GM12878 (cell line): Measurements from ENCODE around the gene COA1.

ENCODE experiments used
- BHLHE40 ChIP-seq, 2 experiments: fragments of 450-650 bp in 1 of 2; IDR thresholded peaks; 2 replicates each; pipeline ENCODE4 v1.6.1; 2011 to 2017; ENCODE audit warnings: low read depth in 2 of 2, borderline replicate concordance in 1 of 2, improper control_type of control experiment in 1 of 2, low read length in 1 of 2, mild to moderate bottlenecking in 1 of 2
- CBX5 ChIP-seq: sonication (generic); IDR thresholded peaks from 2 replicates; pipeline ENCODE4 v1.6.1; 2016; ENCODE audit warnings: low read depth, moderate library complexity, mild to moderate bottlenecking, inconsistent platforms
- ELK1 ChIP-seq: IDR thresholded peaks from 2 replicates; pipeline ENCODE4 v1.6.1; 2012; ENCODE audit warnings: low read depth, low read length, improper control_type of control experiment
- EP300 ChIP-seq, 2 experiments: fragments of 150-350 bp in 1 of 2; IDR thresholded peaks; 2 replicates each; pipeline ENCODE4 v1.6.1; 2011 to 2012; ENCODE audit warnings: low read depth in 2 of 2, low read length in 2 of 2, borderline replicate concordance in 1 of 2, improper control_type of control experiment in 1 of 2, inconsistent platforms in 1 of 2; ENCODE audit not compliant: control insufficient read depth in 1 of 2
- EZH2 ChIP-seq: IDR thresholded peaks from 2 replicates; pipeline ENCODE4 v1.6.1; 2012; ENCODE audit warnings: low read depth, mild to moderate bottlenecking, control low read depth, inconsistent platforms, low read length, borderline replicate concordance; ENCODE audit not compliant: control insufficient read depth
- KDM1A ChIP-seq: fragments of 200-600 bp; sonication (generic); IDR thresholded peaks from 2 replicates; pipeline ENCODE4 v1.6.1; 2016; ENCODE audit warnings: borderline replicate concordance
- MEF2A ChIP-seq: IDR thresholded peaks from 2 replicates; pipeline ENCODE4 v1.6.1; 2011; ENCODE audit warnings: low read depth, mild to moderate bottlenecking, low read length, moderate library complexity; ENCODE audit not compliant: insufficient read depth
- POLR2A ChIP-seq: IDR thresholded peaks from 2 replicates; pipeline ENCODE4 v1.6.1; 2011; ENCODE audit warnings: low read depth, mild to moderate bottlenecking, low read length
- TAF1 ChIP-seq: IDR thresholded peaks from 2 replicates; pipeline ENCODE4 v1.6.1; 2011; ENCODE audit warnings: mild to moderate bottlenecking, low read depth, low read length, borderline replicate concordance
- ZNF207 ChIP-seq: fragments of 450-650 bp; IDR thresholded peaks from 2 replicates; pipeline ENCODE4 v1.6.1; 2014; ENCODE audit warnings: antibody characterized with exemption, mild to moderate bottlenecking, borderline replicate concordance
- TF ChIP-seq, protein P1 (sequence below), 3 experiments: IDR thresholded peaks in 2 of 3; conservative IDR thresholded peaks in 1 of 3; 2 replicates each; pipeline ENCODE4 v1.5.1; 2011; ENCODE audit warnings: low read depth in 3 of 3, low read length in 3 of 3, mild to moderate bottlenecking in 3 of 3, control low read depth in 2 of 3, moderate library complexity in 2 of 3, inconsistent platforms in 1 of 3, mixed read lengths in 1 of 3; ENCODE audit not compliant: control insufficient read depth in 2 of 3, insufficient read depth in 1 of 3; ENCODE audit errors: extremely low read depth in 1 of 3

DNA sequence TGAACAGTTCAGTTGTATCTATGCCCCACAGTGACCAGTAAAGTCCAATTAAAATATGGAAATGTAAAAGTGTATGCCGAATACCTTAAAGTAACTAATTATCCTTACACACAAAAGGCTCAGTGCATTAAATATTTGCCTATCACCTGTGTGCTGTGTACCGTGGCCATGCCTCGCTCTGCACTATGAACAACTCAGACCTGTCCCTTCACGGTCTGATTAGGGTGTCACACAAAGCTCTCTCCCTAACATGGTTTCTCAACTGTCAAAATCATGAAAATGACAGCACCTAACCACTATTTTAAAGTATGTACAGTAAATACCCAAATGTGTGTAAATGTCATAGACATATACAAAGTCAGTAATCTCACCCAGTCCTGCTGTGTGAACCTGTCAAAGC, 103.3 kb downstream of the COA1 start:
- TF ChIP-seq POLR2A (no peak), ZNF207 (no peak), MEF2A (no peak), EP300 (IDR thresholded peaks at IDR 0.05; ENCODE audit: borderline replicate concordance in 1 of 2, control insufficient read depth in 1 of 2, low read depth in 2 of 2, low read length in 2 of 2) (no peak), EZH2 (no peak), TAF1 (no peak), CBX5 (no peak), BHLHE40 (IDR thresholded peaks at IDR 0.05; ENCODE audit: borderline replicate concordance in 1 of 2, low read depth in 2 of 2, low read length in 1 of 2) (no peak), ELK1 (no peak), KDM1A (no peak)
- TF ChIP-seq, protein P1, sequence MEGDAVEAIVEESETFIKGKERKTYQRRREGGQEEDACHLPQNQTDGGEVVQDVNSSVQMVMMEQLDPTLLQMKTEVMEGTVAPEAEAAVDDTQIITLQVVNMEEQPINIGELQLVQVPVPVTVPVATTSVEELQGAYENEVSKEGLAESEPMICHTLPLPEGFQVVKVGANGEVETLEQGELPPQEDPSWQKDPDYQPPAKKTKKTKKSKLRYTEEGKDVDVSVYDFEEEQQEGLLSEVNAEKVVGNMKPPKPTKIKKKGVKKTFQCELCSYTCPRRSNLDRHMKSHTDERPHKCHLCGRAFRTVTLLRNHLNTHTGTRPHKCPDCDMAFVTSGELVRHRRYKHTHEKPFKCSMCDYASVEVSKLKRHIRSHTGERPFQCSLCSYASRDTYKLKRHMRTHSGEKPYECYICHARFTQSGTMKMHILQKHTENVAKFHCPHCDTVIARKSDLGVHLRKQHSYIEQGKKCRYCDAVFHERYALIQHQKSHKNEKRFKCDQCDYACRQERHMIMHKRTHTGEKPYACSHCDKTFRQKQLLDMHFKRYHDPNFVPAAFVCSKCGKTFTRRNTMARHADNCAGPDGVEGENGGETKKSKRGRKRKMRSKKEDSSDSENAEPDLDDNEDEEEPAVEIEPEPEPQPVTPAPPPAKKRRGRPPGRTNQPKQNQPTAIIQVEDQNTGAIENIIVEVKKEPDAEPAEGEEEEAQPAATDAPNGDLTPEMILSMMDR (IDR thresholded peaks at IDR 0.05 in 2 of 3, conservative IDR thresholded peaks at IDR 0.05 in 1 of 3; ENCODE audit: control insufficient read depth in 2 of 3, extremely low read depth in 1 of 3, insufficient read depth in 1 of 3, low read depth in 3 of 3, low read length in 3 of 3): no peak
